Heart right ventricle (tissue), 16 donors: ENCODE results near the gene PRKD1. TPM values are rescaled to one million over a fixed set of nuclear protein-coding genes. Genes with fewer than 3 reads are reported as not detected.

Source experiments
- ATAC-seq, 8 donors: fragments of 200-7000 bp; cut with Tn5 transposase; one replicate each; pipeline ENCODE4 v1.9.1; 2020; ENCODE audit warnings: mild to moderate bottlenecking in 8 of 8, moderate library complexity in 8 of 8, moderate number of reproducible peaks in 1 of 8
- DNase-seq, 2 donors: peaks; one replicate each; pipeline ENCODE4 v3.0.0-alpha.2; 2020
- H3K27ac ChIP-seq, 10 donors: fragments of 200-600 bp; sonication (generic) in 2 of 10; one replicate each; pipeline versions ENCODE4 v1.5.0 to v1.8.0; 2020 to 2022; ENCODE audit warnings: mild to moderate bottlenecking in 3 of 10
- H3K27me3 ChIP-seq, 7 donors: fragments of 200-600 bp; one replicate each; pipeline ENCODE4 v1.8.0; 2021 to 2022; ENCODE audit warnings: mild to moderate bottlenecking in 2 of 7
- H3K36me3 ChIP-seq, 9 donors: fragments of 200-600 bp; sonication (generic) in 1 of 9; one replicate each; pipeline versions ENCODE4 v1.5.0 to v1.8.0; 2020 to 2022; ENCODE audit warnings: mild to moderate bottlenecking in 2 of 9
- H3K4me1 ChIP-seq, 9 donors: fragments of 200-600 bp; sonication (generic) in 1 of 9; one replicate each; pipeline versions ENCODE4 v1.5.0 to v1.8.0; 2020 to 2022; ENCODE audit warnings: mild to moderate bottlenecking in 4 of 9
- H3K4me3 ChIP-seq, 10 donors: fragments of 200-600 bp; sonication (generic) in 2 of 10; one replicate each; pipeline versions ENCODE4 v1.5.0 to v1.8.0; 2020 to 2022; ENCODE audit warnings: mild to moderate bottlenecking in 7 of 10, moderate library complexity in 2 of 10
- H3K9me3 ChIP-seq, 11 donors: fragments of 200-600 bp in 10 of 11; sonication (generic) in 2 of 11; one replicate each; pipeline versions ENCODE4 v1.5.0 to v1.8.0; 2013 to 2022; ENCODE audit warnings: mild to moderate bottlenecking in 2 of 11, control low read depth in 1 of 11, moderate library complexity in 1 of 11
- WGBS, 2 donors: extraction: QIAGEN DNeasy Blood & Tissue Kit; methylation state at CpG; one replicate each; pipeline ENCODE4 v1.1.7; 2013; ENCODE audit warnings: inconsistent platforms in 1 of 2; 5-methylcytosine and 5-hydroxymethylcytosine counted together
- intact Hi-C, 10 donors: fragments of 100-400 bp; cut with DNase I; formaldehyde crosslinking; loops; one replicate each; pipeline versions ENCODE4 v1.11.1 to v1.14.2; 2022
- polyA plus RNA-seq, 2 donors: library from polyadenylated mRNA; stranded (reverse); fragments of 200-250 nt; gene quantifications; one replicate each; pipeline ENCODE4 v1.2.3, GENCODE V29; 2013
- total RNA-seq, 10 donors: library from RNA; stranded (reverse); fragmentation: NEBNext Ultra II Directional in 3 of 10; extraction: Animal tissue kit (Norgen Biotek cat#: 25700) in 3 of 10; gene quantifications; one replicate each; pipeline versions ENCODE4 v1.2.1 to v1.2.4, GENCODE V29; 2021 to 2023
- TF ChIP-seq, protein P1 (sequence below), 9 donors: fragments of 200-600 bp; sonication (generic) in 2 of 9; IDR thresholded peaks; one replicate each; pipeline versions ENCODE4 v1.5.0 to v1.8.0; 2021 to 2022; ENCODE audit warnings: antibody characterized with exemption in 9 of 9, mild to moderate bottlenecking in 5 of 9, moderate library complexity in 1 of 9
- donor health status: Arrhythmogenic right ventricular cardiomyopathy.
- donor health status: ischemic (EF 13 %, LVEDD 7.1; RV severe dilation, severe dysfunction).
- donor health status: healthy with polysubstance abuse.
- donor health status: DM: no; HTN: yes; CAD: no.
- donor health status: DM: no; HTN: no; CAD: no.
- donor health status: ischemic (EF 25% LVEDD 6.9; RV normal size, moderate dysfunction).
- donor health status: ischemic (EF 25% LVEDD 5.7; RV mildly dilated, moderate dysfunction).
- donor health status: healthy.
- donor health status: DM: yes; HTN: yes; CAD: no.
- donor health status: Ischemic cardiomyopathy.
- donor health status: ischemic (EF 35%, LVEDD 5.7; RV mildly dilated, moderate dysfunction).
- donor health status: nonischemic (EF 11% LVEDD 7.7; RV severe dilation, severe dysfunction).
- donor health status: DM: yes; HTN: yes; CAD: no.
- donor health status: PGD.
- donor health status: ischemic (EF 29% LVEDD 5.4; RV normal size, mild dysfunction).
- donor health status: nonischemic (EF 23%, LVEDD 6.1; RV moderate dilation, normal function).

Gene PRKD1
- total and polyA plus RNA-seq, 12 donors: 1.7 to 4.3 (median 2.5) TPM

GRCh38 chr14:29913566-29913965, 14.1 kb downstream of the PRKD1 start:
- Histone ChIP-seq H3K4me3 (no peak overlapping the region), H3K36me3 (no peaks in the 10 kb centered on the region), H3K27me3 (no peaks in the 10 kb centered on the region), H3K4me1 (no peaks in the 10 kb centered on the region), H3K27ac (no peak overlapping the region), H3K9me3 (peaks cover 0 to 6% (median 0%) of the 10 kb centered on the region in 11 donors)
- DNase-seq (no peak), ATAC-seq (no peak)
- 51 to 61% methylated on average over 5 of the region's 5 CpGs for WGBS, 2 donors
- TF ChIP-seq, protein P1, sequence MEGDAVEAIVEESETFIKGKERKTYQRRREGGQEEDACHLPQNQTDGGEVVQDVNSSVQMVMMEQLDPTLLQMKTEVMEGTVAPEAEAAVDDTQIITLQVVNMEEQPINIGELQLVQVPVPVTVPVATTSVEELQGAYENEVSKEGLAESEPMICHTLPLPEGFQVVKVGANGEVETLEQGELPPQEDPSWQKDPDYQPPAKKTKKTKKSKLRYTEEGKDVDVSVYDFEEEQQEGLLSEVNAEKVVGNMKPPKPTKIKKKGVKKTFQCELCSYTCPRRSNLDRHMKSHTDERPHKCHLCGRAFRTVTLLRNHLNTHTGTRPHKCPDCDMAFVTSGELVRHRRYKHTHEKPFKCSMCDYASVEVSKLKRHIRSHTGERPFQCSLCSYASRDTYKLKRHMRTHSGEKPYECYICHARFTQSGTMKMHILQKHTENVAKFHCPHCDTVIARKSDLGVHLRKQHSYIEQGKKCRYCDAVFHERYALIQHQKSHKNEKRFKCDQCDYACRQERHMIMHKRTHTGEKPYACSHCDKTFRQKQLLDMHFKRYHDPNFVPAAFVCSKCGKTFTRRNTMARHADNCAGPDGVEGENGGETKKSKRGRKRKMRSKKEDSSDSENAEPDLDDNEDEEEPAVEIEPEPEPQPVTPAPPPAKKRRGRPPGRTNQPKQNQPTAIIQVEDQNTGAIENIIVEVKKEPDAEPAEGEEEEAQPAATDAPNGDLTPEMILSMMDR (IDR thresholded peaks at IDR 0.05): no peak
- intact Hi-C loops: no loop called here

- WGBS, 2 donors: 69 to 70% methylated on average over 3 of the region's 3 CpGs
- H3K9me3 ChIP-seq: peaks cover 0 to 8% (median 0%) of the 10 kb centered on the region in 11 donors
Measured at GRCh38 chr14:29911810-29912209, 15.8 kb downstream of the PRKD1 start.

DNA sequence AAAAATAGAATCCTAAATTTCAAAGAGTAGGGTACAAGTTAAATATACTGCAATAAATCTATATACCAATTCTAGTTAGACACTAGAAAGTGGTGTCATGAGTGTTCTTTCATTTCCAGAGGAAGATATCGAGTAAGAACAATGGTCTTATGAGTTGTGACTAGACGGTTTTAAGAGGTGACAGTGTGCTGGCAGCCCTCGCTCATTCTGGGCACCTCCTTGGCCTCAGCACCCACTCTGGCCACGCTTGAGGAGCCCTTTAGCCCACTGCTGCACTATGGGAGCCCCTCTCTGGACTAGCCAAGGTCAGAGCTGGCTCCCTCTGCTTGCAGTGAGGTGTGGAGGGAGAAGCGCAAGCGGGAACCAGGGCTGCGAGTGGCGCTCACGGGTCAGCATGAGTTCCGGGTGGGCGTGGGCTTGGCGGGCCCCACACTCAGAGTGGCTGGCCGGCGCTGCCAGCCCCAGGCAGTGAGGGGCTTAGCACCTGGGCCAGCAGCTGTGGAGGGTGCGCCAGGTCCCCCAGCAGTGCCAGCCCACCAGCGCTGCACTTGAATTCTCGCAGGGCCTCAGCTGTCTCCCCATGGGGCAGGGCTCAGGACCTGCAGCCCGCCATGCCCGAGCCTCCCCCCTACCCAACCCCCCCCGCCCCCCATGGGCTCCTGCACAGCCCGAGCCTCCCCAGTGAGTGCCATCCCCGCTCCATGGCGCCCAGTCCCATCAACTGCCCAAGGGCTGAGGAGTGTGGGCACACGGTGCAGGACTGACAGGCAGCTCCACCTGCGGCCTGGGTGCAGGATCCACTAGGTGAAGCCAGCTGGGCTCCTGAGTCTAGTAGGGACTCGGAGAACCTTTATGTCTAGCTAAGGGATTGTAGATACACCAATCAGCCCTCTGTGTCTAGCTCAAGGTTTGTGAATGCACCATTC, 18.7 kb downstream of the PRKD1 start:
- Histone ChIP-seq H3K4me3 (no peak overlapping the region), H3K4me1 (peaks cover 0 to 17% (median 3%) of the 10 kb centered on the region in 9 donors), H3K9me3 (peaks cover 0 to 8% (median 0%) of the 10 kb centered on the region in 11 donors), H3K27ac (no peak overlapping the region), H3K27me3 (no peaks in the 10 kb centered on the region), H3K36me3 (no peaks in the 10 kb centered on the region)
- intact Hi-C loops: no loop called here
- 95 to 98% methylated on average over 26 of the region's 26 CpGs for WGBS, 2 donors
- TF ChIP-seq, protein P1 (IDR thresholded peaks at IDR 0.05): no peak
- no peak for ATAC-seq
- no peak for DNase-seq

More at GRCh38 chr14:29911810-29912209, 15.8 kb downstream of the PRKD1 start:
- intact Hi-C loops: loop anchor here in 1 of 10 donors (2.0 kb wide), 1 partner anchor 15 kb away; the partner anchor contains the start of gene PRKD1
- TF ChIP-seq, protein P1 (IDR thresholded peaks at IDR 0.05): no peak
- Histone ChIP-seq H3K27ac (no peak overlapping the region), H3K36me3 (no peaks in the 10 kb centered on the region), H3K27me3 (no peaks in the 10 kb centered on the region), H3K4me3 (no peak overlapping the region), H3K4me1 (peaks cover 0 to 10% (median 3%) of the 10 kb centered on the region in 9 donors)
- no peak for DNase-seq
- ATAC-seq: no peak

GRCh38 chr14:29906256-29906870, 21.3 kb downstream of the PRKD1 start:
- no peaks in the 10 kb centered on the region for H3K36me3 ChIP-seq
- H3K9me3 ChIP-seq: peaks cover 0 to 8% (median 0%) of the 10 kb centered on the region in 11 donors
- ATAC-seq: no peak
- no peak overlapping the region for H3K4me3 ChIP-seq
- H3K4me1 ChIP-seq: peaks cover 0 to 17% (median 3%) of the 10 kb centered on the region in 9 donors
- no peak overlapping the region for H3K27ac ChIP-seq
- 91 to 96% methylated on average over 3 of the region's 3 CpGs for WGBS, 2 donors
- no peak for DNase-seq
- TF ChIP-seq, protein P1 (IDR thresholded peaks at IDR 0.05): no peak
- no peaks in the 10 kb centered on the region for H3K27me3 ChIP-seq
- intact Hi-C loops: no loop called here
